Measurements from ENCODE around the gene ZG16. TPM values are rescaled to one million over a fixed set of nuclear protein-coding genes. Genes with fewer than 3 reads are reported as not detected.

ZG16 gene
- total and polyA plus RNA-seq, 9 of the 15 experiments (the other 6 are each of a cell fraction or from before 2014, with no cell fraction given): 0.04 TPM; not detected in 8

DNA sequence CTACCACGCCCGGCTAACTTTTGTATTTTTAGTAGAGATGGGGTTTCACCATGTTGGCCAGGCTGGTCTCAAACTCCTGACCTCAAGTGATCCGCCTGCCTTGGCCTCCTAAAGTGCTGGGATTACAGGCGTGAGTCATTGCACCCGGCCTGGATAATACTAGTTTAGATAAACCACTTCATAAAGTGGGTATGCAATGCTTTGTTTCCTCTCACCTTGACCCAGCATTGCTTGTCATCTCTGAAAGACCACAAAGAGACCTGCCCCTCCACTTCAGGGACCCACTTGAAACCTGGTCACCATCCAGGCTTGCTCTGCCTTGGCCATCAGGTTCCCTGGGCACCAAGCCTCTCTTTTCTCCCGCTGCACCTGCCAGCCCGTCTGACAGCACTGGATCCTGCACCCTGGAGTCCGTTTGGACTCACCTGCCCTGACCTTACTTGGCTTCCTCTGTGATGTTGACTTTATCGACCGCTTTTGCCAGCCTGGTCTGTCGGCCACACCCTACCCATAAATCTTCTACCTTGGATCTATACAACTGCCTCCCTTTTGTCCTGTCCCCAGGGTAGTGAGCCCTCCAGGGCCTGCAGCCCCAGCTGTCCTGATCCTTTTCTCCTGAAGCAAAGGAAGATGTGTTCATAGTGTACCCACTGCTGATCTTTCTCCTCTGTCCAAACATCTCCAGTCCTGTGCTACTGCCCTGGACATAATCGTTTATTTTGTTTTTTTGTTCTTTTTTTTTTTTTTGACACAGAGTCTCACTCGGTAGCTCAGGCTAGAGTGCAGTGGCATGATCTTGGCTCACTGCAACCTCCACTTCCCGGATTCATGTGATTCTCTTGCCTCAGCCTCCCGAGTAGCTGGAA lies 12.7 kb upstream of the ZG16 start (continued):
- TF ChIP-seq MGA (IDR thresholded peaks at IDR 0.05) (no peak), NCOA4 (IDR thresholded peaks at IDR 0.05; ENCODE audit: partially characterized antibody) (no peak), HINFP (tag; conservative IDR thresholded peaks at IDR 0.05; ENCODE audit: low read depth) (no peak), ZKSCAN3 (CRISPR knock-in tag; IDR thresholded peaks at IDR 0.05) (no peak), SNAPC5 (CRISPR knock-in tag; IDR thresholded peaks at IDR 0.05) (no peak), ZNF232 (CRISPR knock-in tag; IDR thresholded peaks at IDR 0.05) (no peak), ZBTB34 (CRISPR knock-in tag; IDR thresholded peaks at IDR 0.05) (no peak), RNF2 (IDR thresholded peaks at IDR 0.05) (no peak), NKRF (IDR thresholded peaks at IDR 0.05; ENCODE audit: borderline replicate concordance) (no peak)
